Common myeloid progenitor, CD34-positive (primary cell): Measurements from ENCODE around the gene C10orf90.

Source experiments
- CTCF ChIA-PET: fragments of 350-600 bp; sonication (Branson Sonifier 250); formaldehyde crosslinking; loops from one replicate; lab custom pipeline; 2021; ENCODE audit warnings: antibody characterized with exemption; lab: Charles Lee
- POLR2A ChIA-PET: fragments of 350-600 bp; sonication (Branson Sonifier 250); formaldehyde crosslinking; loops from one replicate; lab custom pipeline; 2021; ENCODE audit warnings: antibody characterized with exemption; lab: Charles Lee
- DNase-seq, 3 donors: peaks; one replicate each; pipeline versions ENCODE4 v3.0.0 to v3.0.0-alpha.2; 2013
- H3K27ac ChIP-seq, 2 experiments: 1 replicate in 1 of 2; 2 replicates in 1 of 2; pipeline ENCODE4 v1.7.0; 2013; ENCODE audit warnings: inconsistent platforms in 2 of 2, low read length in 2 of 2, mild to moderate bottlenecking in 2 of 2, low read depth in 1 of 2, moderate library complexity in 1 of 2; ENCODE audit not compliant: severe bottlenecking in 2 of 2, insufficient read depth in 1 of 2, poor library complexity in 1 of 2
- H3K27me3 ChIP-seq, 5 experiments: replicated peaks in 2 of 5; 1 replicate in 3 of 5; 2 replicates in 2 of 5; pipeline versions ENCODE4 v1.6.1 to v1.7.0; 2013; ENCODE audit warnings: low read length in 4 of 5, mild to moderate bottlenecking in 2 of 5, moderate library complexity in 2 of 5, inconsistent platforms in 1 of 5; ENCODE audit not compliant: insufficient read depth in 5 of 5, control insufficient read depth in 4 of 5
- H3K36me3 ChIP-seq, 4 experiments: 1 replicate in 2 of 4; 2 replicates in 2 of 4; pipeline versions ENCODE4 v1.6.1 to v1.7.0; 2013; ENCODE audit warnings: low read length in 3 of 4, control low read depth in 1 of 4, mild to moderate bottlenecking in 1 of 4; ENCODE audit not compliant: control insufficient read depth in 4 of 4, insufficient read depth in 4 of 4
- H3K4me1 ChIP-seq, 4 experiments: 1 replicate in 3 of 4; 2 replicates in 1 of 4; pipeline versions ENCODE4 v1.6.1 to v1.7.1; 2013; ENCODE audit warnings: low read length in 3 of 4, mild to moderate bottlenecking in 3 of 4, control low read depth in 1 of 4, inconsistent platforms in 1 of 4, moderate library complexity in 1 of 4; ENCODE audit not compliant: control insufficient read depth in 4 of 4, insufficient read depth in 4 of 4; ENCODE audit errors: control extremely low read depth in 1 of 4
- H3K4me3 ChIP-seq, 7 experiments: 1 replicate in 4 of 7; 2 replicates in 3 of 7; pipeline versions ENCODE4 v1.5.1 to v1.7.0; 2013; ENCODE audit warnings: mild to moderate bottlenecking in 7 of 7, low read length in 6 of 7, moderate library complexity in 6 of 7, inconsistent platforms in 2 of 7, low read depth in 2 of 7, control low read depth in 1 of 7; ENCODE audit not compliant: insufficient read depth in 4 of 7, control insufficient read depth in 1 of 7; ENCODE audit errors: extremely low read depth in 1 of 7
- H3K9me3 ChIP-seq, 5 experiments: 1 replicate in 4 of 5; 2 replicates in 1 of 5; pipeline versions ENCODE4 v1.6.1 to v1.7.1; 2013; ENCODE audit warnings: low read length in 4 of 5, mild to moderate bottlenecking in 2 of 5, inconsistent platforms in 1 of 5, low read depth in 1 of 5, moderate library complexity in 1 of 5; ENCODE audit not compliant: control insufficient read depth in 4 of 5, insufficient read depth in 2 of 5; ENCODE audit errors: control extremely low read depth in 1 of 5
- WGBS: methylation state at CpG from one replicate; pipeline ENCODE4 v1.1.5; 2013; ENCODE audit not compliant: insufficient coverage; 5-methylcytosine and 5-hydroxymethylcytosine counted together

The C10orf90 gene

DNA sequence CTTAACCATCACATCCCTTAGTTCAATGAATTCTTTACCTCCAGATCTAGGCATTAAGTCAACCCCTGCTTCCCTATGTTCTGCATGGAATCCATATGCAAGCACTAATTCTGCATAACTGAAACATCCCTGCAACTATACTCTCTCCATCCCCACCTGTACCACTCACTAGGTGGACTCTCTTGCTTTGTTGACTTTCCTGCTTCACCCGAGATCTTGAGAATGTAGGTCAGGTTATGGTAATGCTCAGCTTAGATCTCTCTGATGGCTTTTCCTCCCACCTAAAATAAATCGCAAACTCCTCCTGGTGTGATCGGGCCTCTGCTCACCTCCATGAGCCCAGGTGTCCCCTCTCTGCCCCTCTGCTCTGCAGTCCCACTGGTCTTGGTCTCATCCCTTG, 189.8 kb downstream of the C10orf90 start:
- CTCF ChIA-PET, result no interaction called here
- WGBS, result 97% methylated on average over 3 of the region's 3 CpGs
- no peak for DNase-seq
- H3K27ac ChIP-seq, result no peak overlapping the region
- H3K4me3 ChIP-seq, result no peak overlapping the region
- H3K9me3 ChIP-seq, result no peaks in the 10 kb centered on the region
- H3K4me1 ChIP-seq, result no peaks in the 10 kb centered on the region
- POLR2A ChIA-PET, result no interaction called here
- H3K27me3 ChIP-seq, result peaks cover 0 to 2% (median 0%) of the 10 kb centered on the region in 5 experiments
- no peaks in the 10 kb centered on the region for H3K36me3 ChIP-seq

DNA sequence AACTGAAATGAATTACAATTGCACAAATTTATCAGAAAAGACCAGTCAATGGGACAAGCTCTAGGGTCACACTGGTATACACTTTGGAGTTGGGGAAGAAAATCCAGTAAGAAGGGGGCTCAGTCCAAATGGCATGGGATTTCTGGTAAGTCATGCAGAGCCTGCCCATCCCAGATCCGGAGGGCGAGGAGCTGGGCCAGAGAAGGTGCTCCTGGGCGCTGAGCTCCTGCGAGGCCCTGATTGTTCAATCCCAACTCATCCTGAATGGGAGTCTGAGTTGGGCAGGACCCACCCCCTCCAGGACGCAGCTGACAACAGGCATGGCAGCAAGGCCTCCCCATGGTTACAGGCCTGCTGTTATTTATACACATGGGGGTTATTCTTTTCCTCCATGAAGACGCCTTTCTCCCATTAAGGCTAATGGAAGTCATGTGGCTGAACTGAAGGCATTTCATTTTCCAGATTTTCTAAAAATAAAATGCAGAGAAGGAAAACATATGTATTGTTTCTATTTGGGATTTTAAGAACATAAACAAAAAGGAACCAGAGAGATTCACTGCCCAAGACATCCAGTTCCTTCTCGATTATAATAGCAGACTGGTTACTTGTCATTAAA, 191.1 kb downstream of the C10orf90 start:
- Histone ChIP-seq H3K4me1 (no peaks in the 10 kb centered on the region), H3K27ac (no peak overlapping the region), H3K27me3 (peaks cover 0 to 6% (median 0%) of the 10 kb centered on the region in 5 experiments), H3K36me3 (no peaks in the 10 kb centered on the region), H3K4me3 (no peak overlapping the region), H3K9me3 (no peaks in the 10 kb centered on the region)
- ChIA-PET POLR2A (no interaction called here), CTCF (no interaction called here)
- DNase-seq, result no peak
- 94% methylated on average over 5 of the region's 7 CpGs for WGBS

DNA sequence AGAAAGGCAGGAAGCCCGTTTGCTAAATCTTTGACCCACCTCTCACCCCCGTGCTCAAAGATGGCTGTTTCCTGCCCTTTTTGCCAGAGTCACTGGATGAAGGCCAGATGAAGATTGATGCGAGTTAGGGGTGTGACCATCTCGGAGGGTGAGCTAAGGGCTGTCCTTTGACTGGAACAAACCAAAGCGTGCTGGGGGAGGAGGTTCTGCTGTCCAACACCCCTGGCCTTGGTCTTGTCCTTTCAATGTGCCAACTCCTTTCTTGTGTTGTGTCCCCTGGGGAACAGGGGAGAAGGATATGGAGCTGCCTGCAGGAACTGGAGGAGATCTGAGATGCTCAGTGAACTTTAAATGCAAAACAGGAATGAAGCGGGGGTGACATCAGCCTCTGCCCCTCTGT, 191.9 kb downstream of the C10orf90 start:
- Histone ChIP-seq H3K4me1 (no peaks in the 10 kb centered on the region), H3K27me3 (peaks cover 0 to 6% (median 0%) of the 10 kb centered on the region in 5 experiments)
- WGBS, result 68% methylated on average over 3 of the region's 6 CpGs

DNA sequence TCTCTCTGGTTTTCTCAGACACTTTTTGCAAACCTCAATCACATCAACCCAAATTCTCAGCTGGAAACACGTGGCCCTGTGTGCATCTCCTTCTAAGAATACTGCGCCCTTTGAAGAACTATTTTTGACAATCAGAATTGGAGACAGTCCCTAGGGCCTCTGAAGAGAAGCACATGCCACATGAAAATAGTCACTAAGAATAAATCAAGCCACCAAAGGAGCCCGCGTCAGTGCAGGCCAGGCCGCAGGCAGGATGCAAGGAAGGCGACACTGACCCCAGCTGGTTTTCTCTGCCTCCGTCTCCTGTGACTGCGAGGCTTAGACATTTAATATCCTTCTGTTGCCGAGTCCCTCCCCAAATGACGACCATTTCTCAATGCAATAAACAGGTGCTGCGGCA, 194.2 kb downstream of the C10orf90 start:
- POLR2A ChIA-PET, result no interaction called here
- Histone ChIP-seq H3K36me3 (no peaks in the 10 kb centered on the region), H3K27me3 (peaks cover 0 to 13% (median 0%) of the 10 kb centered on the region in 5 experiments), H3K4me3 (no peak overlapping the region), H3K4me1 (no peaks in the 10 kb centered on the region), H3K9me3 (no peaks in the 10 kb centered on the region), H3K27ac (no peak overlapping the region)
- 59% methylated on average over 11 of the region's 11 CpGs for WGBS
- CTCF ChIA-PET, result no interaction called here
- DNase-seq, result peak in 1 of 3 donors; percentile 2

More for the DNA sequence above, 191.9 kb downstream of the C10orf90 start:
- no peak for DNase-seq
- CTCF ChIA-PET, result no interaction called here
- Histone ChIP-seq H3K4me3 (no peak overlapping the region), H3K36me3 (no peaks in the 10 kb centered on the region), H3K27ac (no peak overlapping the region), H3K9me3 (no peaks in the 10 kb centered on the region)
- POLR2A ChIA-PET, result no interaction called here

DNA sequence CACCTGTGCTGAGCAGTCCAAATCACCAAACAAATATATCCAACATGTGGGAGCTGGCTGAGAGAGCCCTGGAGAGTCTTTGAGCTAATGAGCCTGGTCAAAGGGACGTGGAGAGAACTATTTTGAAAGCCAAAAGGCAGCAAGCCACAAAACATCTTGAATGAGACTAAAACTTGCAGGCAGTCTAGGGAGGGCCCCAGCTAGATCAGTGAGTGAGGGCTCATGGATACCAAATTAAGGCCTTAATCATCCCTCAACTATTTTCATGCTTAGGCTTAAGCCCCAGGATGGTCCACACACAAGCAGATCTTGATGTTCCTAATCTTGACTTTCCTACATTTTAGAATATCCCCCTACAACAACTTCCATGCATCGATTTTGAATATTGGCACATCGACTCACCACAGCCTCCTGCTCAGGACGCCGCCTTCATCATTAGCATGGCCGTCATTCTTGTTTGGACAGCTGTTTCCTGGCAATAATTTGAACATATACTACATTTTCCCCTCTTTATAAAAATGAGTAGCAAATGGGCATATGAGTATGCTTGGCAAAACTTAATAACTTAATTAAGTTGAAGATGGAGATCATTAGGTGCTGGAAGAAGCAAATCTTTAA, 195.3 kb downstream of the C10orf90 start:
- ChIA-PET CTCF (no interaction called here), POLR2A (no interaction called here)
- H3K27me3 ChIP-seq, result peaks cover 0 to 17% (median 0%) of the 10 kb centered on the region in 5 experiments
- WGBS, result 88% methylated on average over 6 of the region's 6 CpGs
- no peaks in the 10 kb centered on the region for H3K4me1 ChIP-seq
- no peak for DNase-seq
- H3K36me3 ChIP-seq, result no peaks in the 10 kb centered on the region
- no peak overlapping the region for H3K27ac ChIP-seq
- no peak overlapping the region for H3K4me3 ChIP-seq
- H3K9me3 ChIP-seq, result no peaks in the 10 kb centered on the region

DNA sequence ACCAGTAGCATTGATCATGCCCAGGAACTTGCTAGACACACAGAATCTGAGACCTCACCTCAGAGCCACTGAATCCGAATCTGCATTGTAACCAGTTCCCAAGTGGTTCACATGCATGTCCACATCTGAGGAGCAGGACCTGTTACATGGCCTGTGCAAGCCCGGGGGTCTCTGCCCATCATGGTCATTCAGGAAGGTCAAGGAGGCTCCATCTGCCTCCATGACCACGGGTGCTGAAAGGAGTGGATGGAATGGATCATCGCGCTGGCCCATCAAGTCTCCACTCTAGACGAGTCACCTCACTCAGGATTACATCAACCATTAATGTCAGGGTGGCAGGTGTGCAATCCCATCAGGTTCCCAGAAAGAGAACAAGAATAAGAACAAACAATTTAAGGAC, 196.5 kb downstream of the C10orf90 start:
- no peaks in the 10 kb centered on the region for H3K9me3 ChIP-seq
- CTCF ChIA-PET, result no interaction called here
- no peak for DNase-seq
- WGBS, result 99% methylated on average over 5 of the region's 6 CpGs
- POLR2A ChIA-PET, result no interaction called here
- H3K27me3 ChIP-seq, result peaks cover 0 to 17% (median 0%) of the 10 kb centered on the region in 5 experiments
- peaks cover 0 to 6% (median 0%) of the 10 kb centered on the region in 4 experiments for H3K4me1 ChIP-seq
- H3K27ac ChIP-seq, result no peak overlapping the region
- no peaks in the 10 kb centered on the region for H3K36me3 ChIP-seq
- H3K4me3 ChIP-seq, result no peak overlapping the region

DNA sequence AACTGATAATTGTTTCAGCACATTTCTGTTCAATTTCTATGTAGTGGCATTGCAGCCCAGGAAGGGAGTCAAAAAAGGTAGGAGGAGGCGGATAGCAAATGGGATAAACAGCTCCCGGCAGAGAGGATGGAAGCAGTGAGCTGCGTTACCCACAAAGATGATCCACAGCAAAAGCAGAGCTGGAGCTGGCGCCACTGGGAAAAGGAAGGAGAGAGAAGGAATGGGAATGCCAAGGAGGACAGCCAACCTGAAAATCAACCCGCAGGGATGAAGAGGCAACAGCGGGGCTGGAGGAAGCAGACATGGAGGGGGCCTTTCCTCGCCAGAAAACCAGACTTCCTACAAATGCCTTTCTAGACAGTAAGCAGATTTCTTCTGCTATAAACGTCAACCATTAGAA, 199.5 kb downstream of the C10orf90 start:
- Histone ChIP-seq H3K27me3 (peaks cover 0 to 17% (median 0%) of the 10 kb centered on the region in 5 experiments), H3K9me3 (no peaks in the 10 kb centered on the region), H3K27ac (no peak overlapping the region), H3K4me1 (peaks cover 0 to 11% (median 2%) of the 10 kb centered on the region in 4 experiments), H3K4me3 (no peak overlapping the region), H3K36me3 (no peaks in the 10 kb centered on the region)
- DNase-seq, result no peak
- 46% methylated on average over 3 of the region's 8 CpGs for WGBS
- ChIA-PET CTCF (interaction anchor here (1.3 kb wide), 1 partner anchor 13 kb away, joined by 3 read pairs; no protein-coding TSS in a partner anchor), POLR2A (no interaction called here)
